Glomerular endothelial cell (primary cell): ENCODE data around the gene ARID1B. TPM values are rescaled to one million over a fixed set of nuclear protein-coding genes. Genes with fewer than 3 reads are reported as not detected.

Experiments used
- DNase-seq: peaks from one replicate; pipeline ENCODE4 v3.0.0-alpha.2; 2011; ENCODE audit warnings: low read depth, low spot score; ENCODE audit errors: extremely low read depth
- total RNA-seq: library from RNA; depleted of rRNA; stranded (reverse); fragments of >200 nt; gene quantifications from 2 replicates; pipeline ENCODE4 v1.2.3, GENCODE V29; 2015

Gene ARID1B
- total RNA-seq, 1 donor from 2014 or later, result 72.3 TPM

GRCh38 chr6:156773935-156774852, 3.0 kb upstream of the ARID1B start:
- no peak for DNase-seq

GRCh38 chr6:156774863-156775405, 2.2 kb upstream of the ARID1B start:
- no peak for DNase-seq

- no peak for DNase-seq
These were observed 1.5 kb upstream of the ARID1B start for GRCh38 chr6:156775717-156776116.

DNA sequence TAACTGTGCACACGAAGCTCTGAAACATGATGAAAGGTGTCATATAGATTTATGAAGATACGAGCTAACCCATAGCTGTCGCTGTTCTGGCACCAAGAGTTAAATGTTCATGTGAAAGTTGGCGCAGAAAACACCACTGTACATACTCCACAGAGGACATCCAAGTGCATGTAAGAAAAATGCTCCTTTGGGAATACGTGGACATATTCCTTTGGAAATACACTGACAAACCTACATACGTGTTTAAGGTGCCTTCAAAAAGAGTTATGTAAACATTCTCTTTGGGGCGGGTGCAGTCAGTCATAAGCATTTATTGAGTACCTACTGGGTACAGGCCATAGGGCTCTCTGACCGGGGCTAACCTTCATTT, 723 bp upstream of the ARID1B start:
- no peak for DNase-seq

- no peak for DNase-seq
These were observed 637 bp downstream of the ARID1B start for GRCh38 chr6:156777577-156778453.

- no peak for DNase-seq
These were observed 1.5 kb downstream of the ARID1B start for GRCh38 chr6:156778454-156779205.

DNA sequence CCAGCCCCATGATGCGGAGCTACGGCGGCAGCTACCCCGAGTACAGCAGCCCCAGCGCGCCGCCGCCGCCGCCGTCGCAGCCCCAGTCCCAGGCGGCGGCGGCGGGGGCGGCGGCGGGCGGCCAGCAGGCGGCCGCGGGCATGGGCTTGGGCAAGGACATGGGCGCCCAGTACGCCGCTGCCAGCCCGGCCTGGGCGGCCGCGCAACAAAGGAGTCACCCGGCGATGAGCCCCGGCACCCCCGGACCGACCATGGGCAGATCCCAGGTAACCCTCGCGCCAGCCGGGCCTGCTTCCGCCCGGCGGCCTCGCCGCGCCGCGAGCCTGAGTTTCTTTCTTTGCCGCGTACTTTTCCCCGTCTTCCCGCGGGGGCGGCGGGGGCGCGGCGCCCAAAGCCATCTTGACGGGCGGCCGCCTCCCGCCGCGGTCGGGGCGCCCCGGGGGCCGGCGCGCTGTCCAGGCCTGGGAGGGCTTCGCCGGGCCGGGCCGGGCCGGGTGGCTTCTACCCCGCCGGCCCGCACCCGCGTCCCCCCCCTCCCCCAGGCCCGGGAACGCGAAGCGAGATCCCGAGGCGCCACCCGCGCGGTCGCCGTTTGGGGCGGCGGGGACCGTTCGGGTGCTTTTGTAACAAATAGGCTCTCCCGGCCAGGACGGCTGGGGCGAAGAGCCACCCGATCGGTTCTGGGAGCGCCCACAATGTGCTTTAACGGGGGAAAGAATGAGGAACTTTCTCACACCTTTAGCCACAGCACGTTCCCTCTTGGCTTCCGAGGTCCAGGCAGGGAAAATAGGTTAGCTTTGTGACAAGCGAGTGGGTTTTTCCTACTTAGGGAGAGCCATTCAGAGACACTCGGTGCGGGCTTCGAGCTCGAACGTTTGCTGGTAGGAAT, 2.3 kb downstream of the ARID1B start:
- no peak for DNase-seq

DNA sequence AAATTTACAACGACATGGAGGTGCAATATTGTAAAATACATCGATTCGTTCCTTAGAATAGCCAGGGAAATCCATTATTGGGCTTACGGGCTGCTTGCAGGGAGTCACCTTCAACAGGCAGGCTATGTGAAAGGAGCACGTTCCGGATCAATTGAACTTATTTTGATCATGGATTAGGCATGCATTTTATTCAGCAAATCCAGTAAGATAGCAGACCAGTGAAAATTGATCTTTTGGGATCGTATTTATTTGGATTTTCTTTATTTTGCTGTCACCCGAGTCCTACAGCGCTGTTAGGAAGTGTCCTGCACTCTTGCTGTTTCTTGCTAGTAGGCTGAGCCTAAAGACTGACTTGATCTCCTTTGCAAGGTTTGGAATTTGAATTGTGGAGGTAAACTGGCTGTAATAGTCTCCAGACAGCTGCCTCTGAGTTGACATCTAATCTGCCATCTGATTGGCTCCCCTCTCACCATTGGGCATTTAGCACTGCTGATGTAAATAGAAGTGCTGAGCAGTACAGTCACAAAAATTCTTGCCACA, 3.0 kb downstream of the ARID1B start:
- peak; percentile 72 for DNase-seq

- no peak for DNase-seq
These were observed 4.0 kb downstream of the ARID1B start for GRCh38 chr6:156780962-156781853.

DNA sequence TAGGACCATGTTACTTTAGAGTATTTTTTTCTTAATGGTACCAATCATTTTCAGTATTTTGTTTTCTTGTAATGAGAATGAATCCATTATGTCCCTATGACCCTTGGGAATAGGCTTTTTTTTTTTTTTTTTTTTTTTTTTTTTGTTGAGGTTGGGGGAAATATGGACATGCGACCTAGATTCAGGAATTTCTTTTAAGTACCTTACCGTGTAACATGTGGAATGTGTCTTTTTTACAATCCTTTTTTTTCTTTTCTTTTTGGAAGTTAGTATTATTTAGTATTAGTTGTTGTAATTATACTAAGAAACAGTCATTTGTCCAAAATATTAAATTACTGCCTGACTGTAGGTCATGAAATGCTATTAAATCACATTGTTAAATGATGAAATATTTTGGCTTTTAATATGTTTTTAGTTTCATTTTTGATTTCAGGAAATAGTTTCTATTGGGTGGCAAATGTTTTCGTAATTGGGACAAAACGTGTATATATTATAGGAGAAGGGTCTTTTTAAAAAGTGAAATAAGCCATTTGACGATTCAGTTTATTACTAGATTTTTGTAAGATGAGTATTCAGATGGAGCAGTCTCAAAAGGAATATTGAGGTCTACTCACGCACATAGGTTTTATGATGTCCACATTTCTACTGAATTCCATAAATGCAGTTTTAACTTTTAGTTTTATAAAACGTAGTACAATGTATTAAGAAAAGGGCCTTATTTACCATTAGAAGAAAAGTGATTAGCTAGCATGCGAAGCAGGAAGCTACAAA, 4.9 kb downstream of the ARID1B start:
- DNase-seq, result no peak

DNA sequence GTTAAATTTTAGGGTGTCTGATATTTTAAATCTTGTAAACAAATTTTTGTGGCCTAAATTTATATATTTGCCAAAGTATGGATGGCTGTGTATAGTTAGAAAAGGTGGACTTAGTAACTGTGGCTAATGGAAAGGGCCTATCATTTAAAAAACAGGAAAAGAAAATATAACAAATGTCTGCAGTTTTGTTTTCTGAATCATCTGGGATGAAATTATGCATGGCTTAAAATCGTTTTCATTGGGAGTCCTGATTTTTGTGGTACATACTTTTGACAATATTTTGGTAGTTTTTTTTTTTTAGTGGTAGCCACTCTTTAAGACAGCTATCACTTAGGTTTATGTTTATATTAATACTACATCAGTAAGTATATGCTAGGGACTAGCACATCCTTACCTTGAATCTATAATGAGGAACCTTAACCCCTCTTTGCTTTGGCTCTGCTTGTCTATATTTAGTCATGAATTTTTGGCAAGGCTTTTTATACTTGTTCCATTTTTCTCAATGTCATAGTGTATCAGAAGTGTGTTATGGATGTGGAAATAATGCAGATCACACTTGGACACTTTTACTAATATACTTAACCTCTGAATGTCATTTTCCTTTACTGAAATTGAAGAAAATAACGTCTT, 5.6 kb downstream of the ARID1B start:
- DNase-seq, result no peak

DNA sequence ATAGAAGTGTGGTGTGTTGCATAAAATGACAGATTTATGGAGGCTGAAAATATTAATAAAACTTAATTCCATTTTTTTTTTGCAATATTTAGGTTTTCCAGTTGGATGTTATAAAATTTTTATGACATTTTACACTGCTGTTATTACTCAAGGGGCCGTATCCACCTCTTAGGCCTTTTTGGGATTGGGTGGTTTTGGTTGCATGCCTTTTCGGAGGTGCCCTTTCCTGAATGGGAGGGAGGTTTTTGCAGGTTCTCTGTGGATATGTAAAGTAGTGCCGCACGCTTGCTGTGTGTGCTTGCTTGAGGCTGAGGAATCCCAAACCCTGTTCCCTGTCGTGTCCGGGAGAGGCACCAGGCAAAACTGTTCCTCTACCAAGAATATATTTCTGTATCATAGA, 6.8 kb downstream of the ARID1B start:
- no peak for DNase-seq

- no peak for DNase-seq
These were observed 9.5 kb downstream of the ARID1B start for GRCh38 chr6:156786652-156787051.

DNA sequence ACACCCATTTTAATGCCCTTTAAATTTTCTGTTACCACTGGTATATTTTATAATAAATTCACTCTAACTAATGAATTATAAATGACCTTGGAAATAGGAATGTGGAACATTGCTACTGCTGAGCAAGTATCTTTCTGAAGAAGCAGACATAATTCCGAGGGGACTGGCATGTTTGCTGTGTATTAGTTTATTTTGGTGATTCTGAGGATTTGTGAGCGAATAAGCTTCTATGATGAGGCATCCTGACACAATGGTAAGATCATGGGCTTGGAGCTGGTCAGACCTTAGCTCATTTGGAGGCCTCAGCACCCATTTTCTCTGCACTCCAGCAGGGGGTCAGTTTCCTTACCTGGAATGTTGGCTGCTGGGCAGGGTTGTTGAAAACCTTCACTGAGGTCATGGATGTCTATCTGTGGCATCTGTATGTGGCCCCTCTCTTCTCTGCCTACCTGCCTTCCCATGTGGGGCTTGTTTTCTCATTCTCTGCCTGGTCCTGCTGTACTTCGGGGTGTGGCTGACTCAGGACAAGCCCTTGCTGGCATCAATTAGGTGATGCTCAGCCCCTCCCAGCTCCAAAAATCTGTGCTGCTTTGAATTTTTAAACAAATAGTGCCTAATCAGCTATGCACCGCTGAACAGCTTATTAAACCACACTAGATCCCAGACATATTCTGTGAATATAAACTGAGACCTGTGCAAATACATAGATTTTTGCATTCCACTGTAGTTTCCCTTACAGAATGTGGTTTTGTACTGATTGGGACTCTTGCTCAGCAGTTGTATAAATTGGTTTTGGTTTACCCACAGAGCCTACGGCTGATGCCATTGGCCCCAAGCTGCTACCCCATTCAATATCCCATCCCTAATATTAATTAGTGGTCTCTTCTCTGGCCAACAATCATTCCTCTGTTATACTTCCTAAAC, 10.7 kb downstream of the ARID1B start:
- DNase-seq, result no peak

DNA sequence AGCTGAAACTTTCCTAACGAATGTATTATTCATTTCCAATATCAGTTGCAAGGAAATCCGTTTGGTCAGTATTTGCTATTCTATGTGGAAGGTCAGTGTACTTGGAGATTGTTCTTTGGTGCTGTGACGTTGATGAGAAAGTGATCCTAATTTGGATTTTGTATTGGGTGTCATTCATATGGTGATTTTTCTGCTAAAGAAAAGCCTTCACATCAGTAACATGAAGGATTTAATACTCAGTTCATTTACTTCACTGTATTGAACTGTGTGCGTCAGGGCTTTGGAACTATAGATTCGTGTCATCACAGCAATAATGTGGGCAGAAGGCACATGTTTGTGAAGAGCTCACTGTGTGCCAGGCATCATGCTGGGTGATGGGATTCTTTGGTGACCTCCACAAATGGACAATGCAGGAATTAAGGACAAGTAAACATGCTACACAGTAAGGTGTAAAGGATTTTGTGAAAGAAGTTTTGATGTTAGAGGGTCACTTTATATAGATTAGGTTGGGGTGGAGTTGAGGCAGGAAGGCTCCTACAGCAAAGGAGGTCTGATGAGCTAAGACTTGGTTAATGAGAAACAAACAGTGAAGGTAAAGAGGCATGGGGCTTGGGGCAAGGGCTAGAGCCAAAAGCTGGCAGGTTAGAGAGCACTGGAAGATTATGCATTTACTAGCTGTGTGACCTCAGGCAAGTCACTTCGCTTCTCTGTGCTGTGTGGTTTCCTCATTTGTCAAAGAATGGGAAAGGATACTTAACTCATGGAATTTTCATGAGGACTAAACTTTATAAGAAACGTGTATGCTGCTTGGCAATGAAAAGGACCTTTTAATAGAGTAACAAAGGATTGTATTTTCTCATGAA, 12.1 kb downstream of the ARID1B start:
- DNase-seq, result no peak
